MCF 10A (cell line): Measurements from ENCODE around the gene KIF23. TPM values are rescaled to one million over a fixed set of nuclear protein-coding genes. Genes with fewer than 3 reads are reported as not detected.

ENCODE experiments used
- BruUV-seq: library from RNA; stranded (reverse); fragments of 400-500 nt; replicated peaks from 2 replicates; lab custom pipeline; 2021; lab: Mats Ljungman, UMichigan
- CTCF ChIA-PET: fragments of 300-600 bp; sonication (Branson Sonifier 250); formaldehyde crosslinking; extraction: SDS; loops from one replicate; lab custom pipeline; 2021; ENCODE audit warnings: antibody characterized with exemption, inconsistent platforms; lab: Yijun Ruan, JAX
- POLR2A ChIA-PET: fragments of 300-600, 350-650 bp; sonication (Branson Sonifier 250); formaldehyde crosslinking; extraction: SDS; loops from one replicate; lab custom pipeline; 2020; ENCODE audit warnings: antibody characterized with exemption, inconsistent platforms; lab: Yijun Ruan, JAX
- DNase-seq: peaks from one replicate; pipeline ENCODE4 v3.0.0-alpha.2; 2018; ENCODE audit not compliant: unreplicated experiment
- H3K27ac Mint-ChIP-seq: one replicate; pipeline ENCODE4 v1.8.0; 2022; ENCODE audit warnings: mild to moderate bottlenecking, low read depth, mixed read lengths; ENCODE audit not compliant: unreplicated experiment
- H3K27me3 Mint-ChIP-seq: one replicate; pipeline ENCODE4 v1.8.0; 2022; ENCODE audit warnings: mixed read lengths; ENCODE audit not compliant: insufficient read depth, unreplicated experiment
- H3K36me3 Mint-ChIP-seq: one replicate; pipeline ENCODE4 v1.8.0; 2022; ENCODE audit warnings: mild to moderate bottlenecking, moderate library complexity, mixed read lengths; ENCODE audit not compliant: insufficient read depth, unreplicated experiment
- H3K4me1 Mint-ChIP-seq: one replicate; pipeline ENCODE4 v1.8.0; 2022; ENCODE audit warnings: mixed read lengths; ENCODE audit not compliant: insufficient read depth, unreplicated experiment
- H3K4me3 Mint-ChIP-seq: one replicate; pipeline ENCODE4 v1.8.0; 2022; ENCODE audit warnings: mild to moderate bottlenecking, moderate library complexity, mixed read lengths; ENCODE audit not compliant: unreplicated experiment
- H3K9me3 Mint-ChIP-seq: one replicate; pipeline ENCODE4 v1.8.0; 2022; ENCODE audit warnings: mixed read lengths; ENCODE audit not compliant: unreplicated experiment
- intact Hi-C: fragments of 100-400 bp; cut with micrococcal nuclease; formaldehyde crosslinking; loops from 2 replicates; pipeline ENCODE4 v1.14.1; 2022
- total RNA-seq: library from RNA; stranded (reverse); gene quantifications from 2 replicates; pipeline ENCODE4 v1.2.3, GENCODE V29; 2022
- TF ChIP-seq, protein P1 (sequence below): fragments of 200-600 bp; IDR thresholded peaks from one replicate; pipeline ENCODE4 v1.8.0; 2022; ENCODE audit warnings: antibody characterized with exemption, mild to moderate bottlenecking; ENCODE audit not compliant: unreplicated experiment

KIF23 gene
- total RNA-seq, 1 experiment from 2014 or later, result 50.2 TPM

- no peak for DNase-seq
- Mint-ChIP-seq H3K9me3 (no peaks in the 10 kb centered on the region), H3K27ac (no peak overlapping the region), H3K4me1 (peaks cover 10% of the 10 kb centered on the region), H3K36me3 (peaks cover 31% of the 10 kb centered on the region), H3K4me3 (no peak overlapping the region), H3K27me3 (no peaks in the 10 kb centered on the region)
- POLR2A ChIA-PET, result interaction anchor here (1.6 to 4.5 kb wide), 3 partner anchors 9 to 32 kb away, joined by 7 to 34 read pairs (median 27); partner anchors contain the start of genes KIF23 and RPLP1
- intact Hi-C loops, result no loop called here
- TF ChIP-seq, protein P1, sequence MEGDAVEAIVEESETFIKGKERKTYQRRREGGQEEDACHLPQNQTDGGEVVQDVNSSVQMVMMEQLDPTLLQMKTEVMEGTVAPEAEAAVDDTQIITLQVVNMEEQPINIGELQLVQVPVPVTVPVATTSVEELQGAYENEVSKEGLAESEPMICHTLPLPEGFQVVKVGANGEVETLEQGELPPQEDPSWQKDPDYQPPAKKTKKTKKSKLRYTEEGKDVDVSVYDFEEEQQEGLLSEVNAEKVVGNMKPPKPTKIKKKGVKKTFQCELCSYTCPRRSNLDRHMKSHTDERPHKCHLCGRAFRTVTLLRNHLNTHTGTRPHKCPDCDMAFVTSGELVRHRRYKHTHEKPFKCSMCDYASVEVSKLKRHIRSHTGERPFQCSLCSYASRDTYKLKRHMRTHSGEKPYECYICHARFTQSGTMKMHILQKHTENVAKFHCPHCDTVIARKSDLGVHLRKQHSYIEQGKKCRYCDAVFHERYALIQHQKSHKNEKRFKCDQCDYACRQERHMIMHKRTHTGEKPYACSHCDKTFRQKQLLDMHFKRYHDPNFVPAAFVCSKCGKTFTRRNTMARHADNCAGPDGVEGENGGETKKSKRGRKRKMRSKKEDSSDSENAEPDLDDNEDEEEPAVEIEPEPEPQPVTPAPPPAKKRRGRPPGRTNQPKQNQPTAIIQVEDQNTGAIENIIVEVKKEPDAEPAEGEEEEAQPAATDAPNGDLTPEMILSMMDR, result no peak
- CTCF ChIA-PET, result interaction anchor here (2.1 kb wide), 1 partner anchor 39 kb away, joined by 6 read pairs; no protein-coding TSS in a partner anchor
- no TSS peak for BruUV-seq
Measured at GRCh38 chr15:69424001-69424400, 9.9 kb downstream of the KIF23 start.

DNA sequence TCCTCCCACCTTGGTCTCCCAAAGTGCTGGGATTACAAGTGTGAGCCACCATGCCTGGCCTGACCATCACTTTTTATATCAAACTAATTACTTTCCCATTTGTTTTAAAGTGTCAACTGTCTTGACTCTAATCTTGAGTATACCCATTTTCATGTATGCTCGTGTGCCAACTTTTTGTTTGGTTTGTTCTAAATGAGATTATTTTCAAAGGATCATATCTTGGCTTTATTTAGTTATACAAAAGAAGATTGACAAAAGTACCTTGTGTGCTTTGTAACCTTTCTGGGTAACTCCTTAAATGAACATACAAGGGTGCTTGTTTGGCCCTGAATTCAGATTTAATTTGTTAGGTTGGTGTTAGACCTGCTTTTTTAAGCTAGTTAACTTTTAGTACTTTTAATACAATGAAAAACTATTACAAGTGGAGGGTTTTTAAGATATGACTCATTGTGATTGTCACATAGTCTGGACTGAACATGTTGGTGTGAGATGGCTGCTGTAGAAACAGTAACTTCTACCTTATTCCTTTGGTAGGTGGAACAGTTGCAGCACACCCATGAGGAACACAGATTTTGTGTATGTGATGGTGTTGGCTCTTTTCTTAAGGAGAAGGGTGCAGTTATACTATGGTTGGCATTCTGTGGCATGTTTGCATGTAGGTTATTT lies 10.7 kb downstream of the KIF23 start:
- no peak for DNase-seq
- ChIA-PET CTCF (interaction anchor here (2.1 kb wide), 1 partner anchor 38 kb away, joined by 6 read pairs; no protein-coding TSS in a partner anchor), POLR2A (interaction anchor here (3.3 to 4.5 kb wide), 2 partner anchors 10 to 28 kb away, joined by 27 to 34 read pairs; partner anchors contain the start of genes KIF23 and RPLP1)
- intact Hi-C loops, result no loop called here
- no TSS peak for BruUV-seq
- peak overlapping the region; percentile 61 for H3K27ac Mint-ChIP-seq
- H3K4me3 Mint-ChIP-seq, result no peak overlapping the region
- H3K27me3 Mint-ChIP-seq, result no peaks in the 10 kb centered on the region
- H3K36me3 Mint-ChIP-seq, result peaks cover 32% of the 10 kb centered on the region
- TF ChIP-seq, protein P1, result no peak
- H3K9me3 Mint-ChIP-seq, result no peaks in the 10 kb centered on the region
- peaks cover 10% of the 10 kb centered on the region for H3K4me1 Mint-ChIP-seq

- ChIA-PET CTCF (interaction anchor here (0.9 kb wide), 1 partner anchor 29 kb away, joined by 3 read pairs; no protein-coding TSS in a partner anchor), POLR2A (interaction anchor here (1.2 to 2.4 kb wide), 3 partner anchors 18 to 29 kb away, joined by 3 to 7 read pairs (median 4); partner anchors contain the start of gene KIF23)
- H3K9me3 Mint-ChIP-seq, result no peaks in the 10 kb centered on the region
- TF ChIP-seq, protein P1, result no peak
- peaks cover 5% of the 10 kb centered on the region for H3K4me1 Mint-ChIP-seq
- H3K27me3 Mint-ChIP-seq, result no peaks in the 10 kb centered on the region
- H3K27ac Mint-ChIP-seq, result no peak overlapping the region
- no peak for DNase-seq
- intact Hi-C loops, result no loop called here
- no TSS peak for BruUV-seq
- H3K36me3 Mint-ChIP-seq, result peaks cover 30% of the 10 kb centered on the region
- H3K4me3 Mint-ChIP-seq, result no peak overlapping the region
Measured at GRCh38 chr15:69433831-69434230, 19.7 kb downstream of the KIF23 start.

- TF ChIP-seq, protein P1, result no peak
- no TSS peak for BruUV-seq
- CTCF ChIA-PET, result no interaction called here
- Mint-ChIP-seq H3K4me1 (peaks cover 5% of the 10 kb centered on the region), H3K27ac (no peak overlapping the region), H3K36me3 (peaks cover 31% of the 10 kb centered on the region), H3K4me3 (no peak overlapping the region), H3K27me3 (no peaks in the 10 kb centered on the region), H3K9me3 (no peaks in the 10 kb centered on the region)
- POLR2A ChIA-PET, result interaction anchor here (1.4 to 2.4 kb wide), 2 partner anchors 17 to 20 kb away, joined by 4 to 7 read pairs; partner anchors contain the start of gene KIF23
- no peak for DNase-seq
- intact Hi-C loops, result no loop called here
Measured at GRCh38 chr15:69434238-69434637, 20.1 kb downstream of the KIF23 start.
